Endodermal cell (in vitro differentiated cells): Measurements from ENCODE around the gene LRRC3B. TPM values are rescaled to one million over a fixed set of nuclear protein-coding genes. Genes with fewer than 3 reads are reported as not detected.

Experiments used
- DNase-seq: peaks from one replicate; pipeline ENCODE4 v3.0.0-alpha.2; 2017
- H3K27ac ChIP-seq: 2 replicates; pipeline ENCODE4 v1.5.1; 2013; ENCODE audit warnings: mild to moderate bottlenecking, low read depth, low read length, moderate library complexity
- H3K27me3 ChIP-seq: 2 replicates; pipeline ENCODE4 v1.6.1; 2013; ENCODE audit warnings: mild to moderate bottlenecking, low read length, moderate library complexity; ENCODE audit not compliant: insufficient read depth, control insufficient read depth, poor library complexity, severe bottlenecking
- H3K36me3 ChIP-seq: 2 replicates; pipeline ENCODE4 v1.7.0; 2013; ENCODE audit warnings: mild to moderate bottlenecking, low read length, moderate library complexity; ENCODE audit not compliant: control insufficient read depth, insufficient read depth
- H3K4me1 ChIP-seq: one replicate; pipeline ENCODE4 v1.7.0; 2013; ENCODE audit warnings: low read length; ENCODE audit not compliant: control insufficient read depth, insufficient read depth
- H3K4me3 ChIP-seq: 2 replicates; pipeline ENCODE4 v1.5.1; 2013; ENCODE audit warnings: mild to moderate bottlenecking, low read length, moderate library complexity
- H3K9ac ChIP-seq: 2 replicates; pipeline ENCODE4 v1.6.1; 2013; ENCODE audit warnings: mild to moderate bottlenecking, low read length, moderate library complexity; ENCODE audit not compliant: poor library complexity, severe bottlenecking; ENCODE audit errors: extremely low read depth
- H3K9me3 ChIP-seq: 2 replicates; pipeline ENCODE4 v1.6.1; 2013; ENCODE audit warnings: mild to moderate bottlenecking, low read length, moderate library complexity; ENCODE audit not compliant: control insufficient read depth
- H3K27ac Mint-ChIP-seq: 2 replicates; pipeline ENCODE4 v1.8.0; 2020; ENCODE audit warnings: mixed read lengths
- H3K27me3 Mint-ChIP-seq: 2 replicates; pipeline ENCODE4 v1.8.0; 2021; ENCODE audit warnings: mild to moderate bottlenecking, mixed read lengths; ENCODE audit not compliant: insufficient read depth
- H3K36me3 Mint-ChIP-seq: 2 replicates; pipeline ENCODE4 v1.8.0; 2020; ENCODE audit warnings: low read depth, mixed read lengths
- H3K4me1 Mint-ChIP-seq: 2 replicates; pipeline ENCODE4 v1.8.0; 2020; ENCODE audit warnings: mixed read lengths
- H3K4me3 Mint-ChIP-seq: 2 replicates; pipeline ENCODE4 v1.8.0; 2020; ENCODE audit warnings: mild to moderate bottlenecking, moderate library complexity, mixed read lengths
- H3K9me3 Mint-ChIP-seq: 2 replicates; pipeline ENCODE4 v1.8.0; 2020; ENCODE audit warnings: mild to moderate bottlenecking, mixed read lengths
- CTCF ChIP-seq: fragments of 200-600 bp; sonication (generic); conservative IDR thresholded peaks from 2 replicates; pipeline ENCODE4 v1.5.0; 2021; ENCODE audit warnings: antibody characterized with exemption, mild to moderate bottlenecking
- WGBS, 2 experiments: methylation state at CpG; one replicate each; pipeline versions ENCODE4 v1.1.5 to v1.1.7; 2013; ENCODE audit warnings: missing lambda C conversion rate in 2 of 2, mixed read lengths in 1 of 2; ENCODE audit not compliant: insufficient coverage in 1 of 2, insufficient read length in 1 of 2; 5-methylcytosine and 5-hydroxymethylcytosine counted together
- total RNA-seq, 2 donors: library from RNA; stranded (reverse); fragmentation: NEBNext Ultra II Directional in 1 of 2; extraction: Animal tissue kit (Norgen Biotek cat#: 25700) in 1 of 2; gene quantifications; 2 replicates in 1 of 2; 3 replicates in 1 of 2; pipeline ENCODE4 v1.2.1, GENCODE V29; 2021

The LRRC3B gene
- total RNA-seq, 2 donors from 2014 or later, result 0.26 TPM; not detected in 1

GRCh38 chr3:26719134-26719533, 96.6 kb downstream of the LRRC3B start:
- H3K36me3 Mint-ChIP-seq, result no peaks in the 10 kb centered on the region
- Histone ChIP-seq H3K9ac (no peak overlapping the region), H3K27ac (no peak overlapping the region), H3K9me3 (peaks cover 10% of the 10 kb centered on the region), H3K27me3 (no peaks in the 10 kb centered on the region), H3K4me1 (no peaks in the 10 kb centered on the region), H3K36me3 (no peaks in the 10 kb centered on the region), H3K4me3 (no peak overlapping the region)
- no peak overlapping the region for H3K4me3 Mint-ChIP-seq
- DNase-seq, result no peak
- H3K27me3 Mint-ChIP-seq, result no peaks in the 10 kb centered on the region
- peaks cover 16% of the 10 kb centered on the region for H3K4me1 Mint-ChIP-seq
- no peak for TF ChIP-seq CTCF
- 68 to 71% methylated on average over 4 of the region's 4 CpGs for WGBS, 2 experiments
- H3K9me3 Mint-ChIP-seq, result no peaks in the 10 kb centered on the region
- H3K27ac Mint-ChIP-seq, result no peak overlapping the region

GRCh38 chr3:26721047-26721446, 98.5 kb downstream of the LRRC3B start:
- Mint-ChIP-seq H3K4me1 (peaks cover 16% of the 10 kb centered on the region), H3K9me3 (no peaks in the 10 kb centered on the region), H3K36me3 (no peaks in the 10 kb centered on the region), H3K27me3 (no peaks in the 10 kb centered on the region), H3K4me3 (no peak overlapping the region), H3K27ac (no peak overlapping the region)
- DNase-seq, result no peak
- no peak overlapping the region for H3K9ac ChIP-seq
- 95% methylated on average over 2 of the region's 2 CpGs; no CpG with 5 or more reads in 1 of the 2 experiments for WGBS, 2 experiments
- no peaks in the 10 kb centered on the region for H3K4me1 ChIP-seq
- TF ChIP-seq CTCF, result peak; percentile 56
- H3K27me3 ChIP-seq, result no peaks in the 10 kb centered on the region
- peaks cover 8% of the 10 kb centered on the region for H3K9me3 ChIP-seq
- no peak overlapping the region for H3K27ac ChIP-seq
- H3K36me3 ChIP-seq, result no peaks in the 10 kb centered on the region
- H3K4me3 ChIP-seq, result no peak overlapping the region

GRCh38 chr3:26731843-26732242, 109.3 kb downstream of the LRRC3B start:
- H3K4me1 Mint-ChIP-seq, result no peaks in the 10 kb centered on the region
- no peak overlapping the region for H3K4me3 ChIP-seq
- DNase-seq, result no peak
- no peak overlapping the region for H3K27ac ChIP-seq
- no peak overlapping the region for H3K9ac ChIP-seq
- no peak overlapping the region for H3K27ac Mint-ChIP-seq
- H3K4me1 ChIP-seq, result no peaks in the 10 kb centered on the region
- no peaks in the 10 kb centered on the region for H3K36me3 Mint-ChIP-seq
- TF ChIP-seq CTCF, result no peak
- no peaks in the 10 kb centered on the region for H3K27me3 ChIP-seq
- H3K36me3 ChIP-seq, result no peaks in the 10 kb centered on the region
- H3K9me3 Mint-ChIP-seq, result peaks cover 2% of the 10 kb centered on the region
- no peaks in the 10 kb centered on the region for H3K9me3 ChIP-seq
- 84% methylated on average over 1 of the region's 1 CpG; no CpG with 5 or more reads in 1 of the 2 experiments for WGBS, 2 experiments
- H3K27me3 Mint-ChIP-seq, result no peaks in the 10 kb centered on the region
- H3K4me3 Mint-ChIP-seq, result no peak overlapping the region
